ENCODE results near the gene FHAD1.
"Not testable (repeated sequence)": the region's sequence is repeated elsewhere in the genome, so short reads cannot be mapped to it uniquely, and the experiment has no call there.

The FHAD1 gene

DNA sequence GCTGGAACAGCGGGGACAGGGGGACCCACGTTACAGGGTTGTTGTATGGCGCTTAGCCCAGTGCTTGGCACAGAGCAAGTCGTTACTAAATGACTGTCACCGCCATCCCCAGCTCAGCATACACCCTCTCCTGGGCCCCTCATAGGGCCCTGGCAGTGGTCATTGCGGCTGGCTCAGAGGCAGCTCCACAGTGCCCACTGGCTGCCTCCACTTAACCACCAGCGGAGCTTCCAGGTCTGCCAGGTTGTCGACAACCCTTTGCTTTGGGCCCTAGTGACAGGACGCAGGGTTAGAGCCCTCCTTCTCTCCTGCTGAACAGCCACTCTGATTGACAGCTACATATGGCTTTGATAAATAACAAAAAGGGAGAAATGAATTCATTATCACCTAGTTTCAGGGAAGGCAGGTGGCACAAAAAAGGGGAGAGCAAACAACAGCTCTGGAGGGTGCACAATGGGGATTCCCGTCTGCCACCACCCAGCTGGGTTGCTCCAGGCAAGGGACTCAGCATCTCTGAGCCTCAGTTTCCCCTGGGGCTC is 167.5 kb downstream of the FHAD1 start:
- DNase-seq (ENCODE audit: low read depth, low spot score), result no peak

DNA sequence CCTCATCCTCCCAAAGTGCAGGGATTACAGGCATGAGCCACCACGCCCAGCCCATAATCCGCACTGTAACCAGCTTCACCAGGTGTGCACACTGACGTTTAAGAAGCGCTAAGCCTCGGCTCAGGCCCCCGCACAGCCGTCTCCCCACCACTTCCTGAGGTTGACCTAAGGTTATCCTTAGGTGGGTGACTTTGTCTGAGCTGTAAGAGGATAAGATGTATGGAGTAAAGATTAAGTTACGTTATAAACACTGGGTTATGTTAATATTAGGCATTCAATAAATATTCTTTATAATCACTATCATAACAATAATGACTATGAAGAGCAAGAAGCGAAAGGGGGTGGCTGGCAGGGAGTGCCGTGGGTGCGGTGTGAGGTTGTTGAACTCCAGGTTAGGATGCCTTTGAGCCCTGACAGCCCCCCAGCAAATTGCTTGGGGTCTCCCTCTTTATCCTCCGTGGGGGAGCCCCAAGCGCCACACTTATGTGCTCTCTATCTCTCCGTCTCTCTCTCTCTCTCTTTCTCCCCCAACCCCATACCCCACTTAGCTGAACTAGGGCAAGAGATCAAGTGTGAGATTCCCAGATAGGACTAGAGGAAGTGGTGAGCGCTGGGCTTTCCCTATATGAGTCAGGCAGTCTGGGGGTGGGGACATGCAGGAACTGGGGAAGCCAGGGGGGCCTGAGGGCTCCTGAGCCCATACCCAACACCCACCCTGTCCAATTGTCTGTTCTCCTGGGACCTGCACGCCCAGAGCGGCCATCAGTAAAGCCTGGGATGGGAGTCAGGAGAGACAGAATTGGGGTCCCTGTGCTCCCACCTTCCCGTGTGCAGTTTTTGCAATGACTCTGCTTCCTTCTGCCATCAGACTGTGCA is 170.3 kb downstream of the FHAD1 start:
- no peak for DNase-seq (ENCODE audit: low read depth, low spot score)

GRCh38 chr1:15418806-15419515 is 171.9 kb downstream of the FHAD1 start:
- DNase-seq (ENCODE audit: low read depth, low spot score), result no peak

GRCh38 chr1:15420853-15421465 is 173.9 kb downstream of the FHAD1 start:
- DNase-seq (ENCODE audit: low read depth, low spot score), result no peak

GRCh38 chr1:15422871-15423270 is 175.8 kb downstream of the FHAD1 start:
- DNase-seq (ENCODE audit: low read depth, low spot score), result no peak

- no peak for DNase-seq (ENCODE audit: low read depth, low spot score)
These were observed 176.5 kb downstream of the FHAD1 start for GRCh38 chr1:15423355-15424077.

DNA sequence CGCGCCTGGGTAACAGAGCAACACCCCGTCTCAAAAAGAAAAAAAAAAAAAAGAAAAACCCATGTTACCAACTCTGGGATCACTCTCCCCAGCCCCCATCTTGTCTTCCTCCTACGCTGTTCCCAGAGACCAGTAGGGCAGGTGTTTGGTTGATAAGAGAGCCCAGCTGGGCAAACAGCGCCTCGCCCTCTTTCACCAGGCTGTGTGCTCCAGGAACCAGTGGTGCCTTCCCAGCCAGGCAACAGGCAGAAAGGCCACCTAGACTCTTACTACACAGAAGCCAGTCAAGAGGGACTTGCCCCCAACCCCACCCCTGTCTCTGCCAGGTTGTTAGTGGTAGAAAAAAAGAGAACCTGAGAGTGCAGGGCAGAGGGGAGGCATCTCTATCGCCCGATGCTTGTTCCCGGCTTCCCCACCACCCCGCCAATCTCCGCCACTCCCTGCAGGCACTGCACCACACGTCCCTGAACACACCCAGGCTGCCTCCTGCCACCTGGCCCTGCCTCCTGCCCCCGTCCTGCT is 177.2 kb downstream of the FHAD1 start:
- no peak for DNase-seq (ENCODE audit: low read depth, low spot score)

- DNase-seq (ENCODE audit: low read depth, low spot score), result no peak
These were observed 178.0 kb downstream of the FHAD1 start for GRCh38 chr1:15424981-15425380.

DNA sequence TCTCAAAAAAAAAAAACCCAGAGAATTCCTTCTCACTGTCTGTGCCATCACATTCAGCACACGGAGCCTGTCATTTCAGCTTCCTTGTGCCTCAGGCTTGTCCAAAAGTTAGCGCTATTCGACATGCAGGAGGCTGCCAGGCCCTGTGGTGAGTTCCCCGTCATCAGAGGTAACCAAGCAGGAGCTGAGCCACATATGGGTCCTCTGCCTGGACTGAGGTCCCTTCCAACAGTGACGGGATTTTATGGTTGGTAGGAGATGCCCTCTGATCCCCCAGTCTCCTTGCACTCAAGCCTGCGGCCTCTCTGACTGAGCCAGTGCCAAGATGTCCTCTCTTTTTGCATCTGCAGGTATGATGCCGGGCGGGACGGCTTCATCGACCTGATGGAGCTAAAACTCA is 178.5 kb downstream of the FHAD1 start:
- DNase-seq (ENCODE audit: low read depth, low spot score), result no peak

DNA sequence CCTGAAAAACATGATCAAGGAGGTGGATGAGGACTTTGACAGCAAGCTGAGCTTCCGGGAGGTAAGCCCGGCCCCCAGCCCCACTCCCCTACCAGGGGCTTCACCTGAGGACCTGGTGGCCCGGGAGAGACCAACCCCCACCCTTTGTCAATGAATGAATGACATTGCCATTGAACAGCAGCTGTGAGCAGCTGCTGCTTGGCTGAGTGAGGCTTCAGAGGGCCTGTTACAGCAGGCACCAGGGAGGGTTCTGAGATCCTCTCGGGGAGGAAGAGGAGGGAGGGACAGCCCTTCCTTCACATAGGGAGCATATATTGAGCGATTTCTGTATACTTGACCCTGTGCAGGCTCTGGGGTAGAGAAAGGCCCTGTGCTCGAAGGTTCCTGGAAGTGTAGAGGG is 178.9 kb downstream of the FHAD1 start:
- DNase-seq (ENCODE audit: low read depth, low spot score), result no peak

- no peak for DNase-seq (ENCODE audit: low read depth, low spot score)
These were observed 179.7 kb downstream of the FHAD1 start for GRCh38 chr1:15426492-15427279.

DNA sequence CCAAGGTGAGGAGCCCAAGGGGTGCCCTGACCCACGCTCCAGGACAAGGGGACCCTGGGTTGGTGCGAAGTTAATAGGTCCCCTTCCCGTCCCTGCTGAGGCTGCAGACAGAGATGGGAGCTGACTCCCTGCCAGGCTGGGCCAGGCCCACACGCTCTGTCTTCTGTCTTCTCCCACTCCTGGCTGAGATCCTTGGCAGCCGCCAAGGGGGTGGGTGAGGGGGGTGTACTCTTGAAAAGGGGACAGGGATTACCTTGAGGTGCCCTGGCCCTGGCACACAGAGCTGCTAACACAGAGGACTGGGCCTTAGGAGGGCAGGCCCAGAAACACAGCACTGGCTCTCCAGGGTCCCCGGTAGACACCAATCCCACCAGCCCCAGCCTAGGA is 180.2 kb downstream of the FHAD1 start:
- DNase-seq (ENCODE audit: low read depth, low spot score), result no peak

DNA sequence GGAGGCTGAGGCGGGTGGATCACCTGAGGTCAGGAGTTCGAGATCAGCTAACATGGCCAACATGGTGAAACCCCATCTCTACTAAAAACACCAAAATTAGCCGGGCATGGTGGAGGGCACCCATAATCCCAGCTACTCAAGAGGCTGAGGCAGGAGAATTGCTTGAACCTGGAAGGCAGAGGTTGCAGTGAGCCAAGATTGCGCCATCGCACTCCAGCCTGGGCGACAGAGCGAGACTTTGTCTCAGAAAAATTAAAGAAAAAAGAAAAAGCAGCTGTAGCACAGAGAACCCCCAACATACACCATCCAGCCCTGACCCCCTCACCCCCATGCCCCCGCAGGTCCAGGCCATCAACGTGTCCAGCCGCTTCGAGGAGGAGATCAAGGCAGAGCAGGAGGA is 181.2 kb downstream of the FHAD1 start:
- not testable (repeated sequence) for DNase-seq (ENCODE audit: low read depth, low spot score)

GRCh38 chr1:15428815-15429435 is 181.9 kb downstream of the FHAD1 start:
- no peak for DNase-seq (ENCODE audit: low read depth, low spot score)

GRCh38 chr1:15429701-15430149 is 182.7 kb downstream of the FHAD1 start:
- no peak for DNase-seq (ENCODE audit: low read depth, low spot score)

DNA sequence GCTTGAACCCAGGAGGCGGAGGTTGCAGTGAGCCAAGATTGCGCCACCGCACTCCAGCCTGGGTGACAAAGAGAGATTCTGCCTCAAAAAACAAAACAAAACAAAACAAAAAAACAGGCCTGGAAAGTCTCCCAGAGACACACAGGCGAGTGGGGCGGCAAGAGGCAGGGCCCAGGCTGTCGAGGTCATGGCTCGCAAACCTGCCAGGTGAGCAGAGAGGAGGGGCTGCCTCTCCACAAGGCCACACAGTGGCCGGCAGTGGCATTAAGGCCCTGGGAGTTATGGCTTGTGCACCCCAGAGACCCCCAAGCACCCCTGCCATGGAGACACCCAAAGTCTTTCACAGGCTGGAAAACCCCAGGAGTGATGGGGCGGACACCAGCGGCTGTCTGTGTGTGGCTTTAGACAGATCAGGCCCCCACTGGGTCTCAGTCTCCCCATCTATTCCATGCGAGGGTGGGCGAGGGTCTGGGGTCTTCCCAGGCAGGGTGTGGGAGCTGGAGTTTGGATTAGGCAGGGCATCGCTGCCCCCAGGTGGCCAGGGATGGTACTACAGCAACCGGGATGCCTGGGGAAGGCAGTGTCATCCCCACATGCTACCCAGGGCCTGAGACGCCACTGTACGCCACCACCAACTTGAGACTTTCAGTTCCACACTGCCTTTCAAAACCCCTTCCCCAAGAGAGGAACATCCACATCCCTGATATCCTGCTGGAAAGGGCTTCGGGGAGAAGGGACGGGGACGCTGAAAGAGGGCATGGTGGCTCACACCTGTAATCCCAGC is 184.0 kb downstream of the FHAD1 start:
- peak; percentile 43 for DNase-seq (ENCODE audit: low read depth, low spot score)

DNA sequence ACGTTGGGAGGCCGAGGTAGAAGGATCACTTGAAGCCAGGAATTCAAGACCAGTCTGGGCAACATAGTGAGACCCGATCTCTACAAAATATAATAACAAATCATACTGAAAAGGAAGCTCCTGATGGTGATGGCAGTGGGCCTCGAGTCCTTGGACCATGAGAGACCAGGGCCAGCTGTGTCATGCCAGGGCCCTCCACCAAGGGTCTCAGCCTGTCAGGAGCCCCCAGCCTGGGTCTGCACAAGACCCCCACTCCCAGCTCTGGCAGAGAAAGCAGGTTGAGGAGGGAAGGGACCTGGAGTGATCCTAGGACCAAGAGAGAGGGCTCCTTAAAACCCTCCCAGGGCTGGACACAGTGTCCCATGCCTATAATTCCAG is 184.5 kb downstream of the FHAD1 start:
- DNase-seq (ENCODE audit: low read depth, low spot score), result no peak

- DNase-seq (ENCODE audit: low read depth, low spot score), result no peak
These were observed 185.3 kb downstream of the FHAD1 start for GRCh38 chr1:15432324-15432723.

- no peak for DNase-seq (ENCODE audit: low read depth, low spot score)
These were observed 186.4 kb downstream of the FHAD1 start for GRCh38 chr1:15433471-15433870.
